NCI-H82 (cell line): ENCODE measurements around the gene ESR2.
"Not testable (repeated sequence)": the region's sequence is repeated elsewhere in the genome, so short reads cannot be mapped to it uniquely, and the experiment has no call there.

ENCODE experiments used
- DNase-seq: peaks from one replicate; lab custom pipeline; 2025; lab: John Stamatoyannopoulos, UW

Gene ESR2

DNA sequence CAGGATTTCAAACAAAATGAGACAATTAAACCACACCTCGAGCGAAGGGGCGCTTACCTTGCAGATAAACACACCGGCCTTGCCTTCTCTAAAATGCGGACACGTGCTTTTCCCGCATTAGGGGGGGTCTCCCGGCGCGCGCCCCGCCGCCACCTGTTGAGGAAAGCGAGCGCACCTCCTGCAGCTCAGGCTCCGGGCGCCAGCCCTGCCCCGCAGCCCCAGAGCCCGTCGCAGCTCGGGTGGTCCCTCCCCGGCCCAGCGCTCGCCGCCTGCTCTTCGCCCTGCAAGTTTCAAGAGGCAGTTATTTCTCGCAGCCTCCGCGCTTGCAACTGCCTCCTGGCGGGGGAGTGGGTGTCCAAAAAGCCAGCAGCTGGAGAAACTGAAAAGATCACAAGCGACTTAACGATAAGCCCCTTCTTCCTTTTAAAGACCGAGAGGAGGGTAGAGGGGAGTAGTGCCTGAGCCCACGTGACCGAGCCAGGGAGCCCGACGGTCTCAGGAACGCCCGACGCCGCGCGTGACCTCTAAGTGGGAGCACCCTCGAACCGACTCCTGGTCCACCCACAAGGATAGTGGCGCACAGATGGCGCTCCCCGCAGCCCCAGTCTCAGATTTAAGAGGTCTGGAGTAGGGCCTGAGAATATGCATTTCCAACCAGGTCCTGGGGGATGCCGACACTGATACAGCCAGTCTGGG, at the start of gene ESR2:
ESR2 (minus strand) TSS at position 396 of the 696 bp plus-strand sequence. CDS start 11,386 bp downstream, outside the sequence.
- DNase-seq, result peak; percentile 87

DNA sequence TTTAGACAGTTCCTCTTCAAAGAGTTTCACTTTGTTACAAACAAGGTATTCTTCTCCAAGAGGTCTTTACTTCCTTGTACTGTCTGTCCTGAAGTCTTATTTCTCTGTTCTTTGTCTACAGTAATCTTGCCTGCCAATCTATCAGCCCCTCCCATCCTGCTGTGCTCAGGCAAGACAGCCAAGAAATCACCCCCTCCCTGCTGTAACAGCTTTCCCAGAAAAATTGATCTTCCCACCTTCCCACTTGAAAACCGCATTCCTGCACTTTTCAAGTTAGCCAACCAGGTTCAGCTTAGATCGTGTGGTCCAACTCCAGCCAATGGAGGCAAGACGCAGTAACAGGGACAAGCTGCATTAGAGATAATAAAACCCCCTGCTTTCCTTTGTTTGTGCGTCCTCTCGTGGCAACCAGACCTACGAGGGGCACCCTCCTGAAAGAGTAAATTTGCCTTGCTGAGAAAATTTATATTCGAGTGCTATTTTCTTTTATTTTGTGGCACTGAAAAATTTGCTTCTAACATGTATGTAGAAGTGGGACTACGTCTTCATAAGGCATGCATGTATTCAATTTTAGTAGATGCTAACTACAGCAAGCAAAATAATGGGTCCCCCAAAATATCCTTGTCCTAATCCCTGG, 46.5 kb upstream of the ESR2 start:
- no peak for DNase-seq

- DNase-seq, result peak; percentile 98
Measured at GRCh38 chr14:64338616-64339316, 44.6 kb upstream of the ESR2 start.

DNA sequence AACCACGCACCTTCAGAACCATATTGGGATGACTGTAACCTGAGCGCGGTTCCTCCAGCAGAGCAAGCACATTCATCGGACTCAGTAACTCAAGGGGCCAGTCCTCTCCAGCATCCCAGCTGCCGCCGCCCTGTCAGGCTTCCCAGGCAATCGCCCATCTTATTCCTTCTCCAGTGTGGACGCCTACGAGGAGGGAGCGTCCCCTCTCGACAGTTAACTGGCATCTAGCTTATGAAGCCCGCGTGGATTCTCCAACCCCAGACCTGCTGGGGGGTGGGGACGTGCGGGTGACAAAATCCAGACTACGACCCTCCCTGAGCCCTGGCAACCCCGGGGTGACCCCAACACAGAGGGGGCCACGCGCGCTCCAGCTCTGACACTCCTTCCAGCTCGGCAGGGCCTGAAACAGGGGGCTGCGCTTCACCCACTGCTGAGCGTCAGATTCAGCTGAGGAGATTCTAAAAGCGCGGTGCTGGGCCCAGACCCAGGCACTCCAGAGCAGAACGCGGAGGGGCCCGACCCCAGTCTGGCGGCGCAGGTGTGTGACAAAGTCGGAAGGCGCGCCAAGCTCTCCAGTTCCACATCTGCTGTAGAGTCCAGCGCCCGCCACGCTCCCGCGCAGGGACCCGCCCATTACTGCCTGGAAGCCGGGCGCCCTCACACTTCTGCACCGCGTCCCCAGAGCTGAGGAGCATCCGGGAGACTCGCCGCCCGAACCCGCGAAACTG, 43.9 kb upstream of the ESR2 start:
- peak; percentile 81 for DNase-seq

DNA sequence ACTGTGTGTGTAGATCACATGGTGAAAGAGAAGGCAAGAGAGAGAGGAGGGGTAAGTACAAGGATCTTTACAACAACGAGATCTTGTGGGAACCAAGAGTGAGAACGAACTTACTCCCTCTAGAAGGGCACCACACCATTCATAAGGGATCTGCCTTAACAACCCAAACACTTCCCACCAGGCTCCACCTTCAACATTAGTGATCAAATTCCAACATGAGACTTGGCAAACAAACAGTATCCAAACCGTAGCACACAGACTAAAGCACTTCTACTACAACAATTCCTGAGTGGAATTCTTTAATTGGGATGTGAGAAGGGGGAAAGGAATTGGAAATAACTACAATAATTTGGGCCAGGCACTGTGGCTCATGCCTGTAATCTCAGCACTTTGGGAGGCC, 35.0 kb upstream of the ESR2 start:
- DNase-seq, result no peak

DNA sequence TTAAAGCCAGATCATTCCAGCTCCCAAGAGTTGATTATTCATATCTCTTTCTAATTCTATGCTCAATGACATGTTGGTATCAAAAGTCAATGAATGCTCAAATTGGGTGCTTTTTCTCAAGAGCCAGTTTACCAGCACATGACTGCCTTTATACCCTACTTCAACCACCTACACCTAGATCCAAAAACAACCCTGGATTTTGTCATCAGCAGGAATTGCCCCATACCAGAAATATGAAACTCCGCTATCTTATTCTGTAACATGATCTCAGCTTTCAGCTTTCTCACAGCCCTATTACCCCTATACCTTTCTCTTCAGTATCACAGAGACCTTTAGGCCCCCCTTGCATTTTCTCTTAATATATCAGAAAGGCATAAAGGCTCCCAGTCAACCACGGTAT, 32.3 kb upstream of the ESR2 start:
- no peak for DNase-seq

DNA sequence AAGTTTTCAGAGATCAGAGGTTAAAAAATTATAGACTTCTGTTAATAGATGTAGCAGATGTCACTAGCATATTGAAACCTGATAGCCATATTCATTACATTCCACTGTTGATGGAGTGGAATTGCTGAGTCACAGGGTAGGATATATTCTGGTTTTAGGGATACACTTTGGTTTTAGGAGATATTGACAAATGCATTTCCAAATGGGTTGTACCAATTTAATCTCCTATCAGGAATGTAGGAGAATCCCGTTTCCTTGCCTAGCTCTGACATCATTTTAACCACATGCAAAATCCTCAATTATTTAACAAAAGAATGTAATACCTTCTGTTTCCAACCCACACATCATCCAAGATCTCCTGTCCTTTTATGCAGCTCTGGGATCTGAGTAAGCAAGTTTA, 30.7 kb upstream of the ESR2 start:
- DNase-seq, result no peak

DNA sequence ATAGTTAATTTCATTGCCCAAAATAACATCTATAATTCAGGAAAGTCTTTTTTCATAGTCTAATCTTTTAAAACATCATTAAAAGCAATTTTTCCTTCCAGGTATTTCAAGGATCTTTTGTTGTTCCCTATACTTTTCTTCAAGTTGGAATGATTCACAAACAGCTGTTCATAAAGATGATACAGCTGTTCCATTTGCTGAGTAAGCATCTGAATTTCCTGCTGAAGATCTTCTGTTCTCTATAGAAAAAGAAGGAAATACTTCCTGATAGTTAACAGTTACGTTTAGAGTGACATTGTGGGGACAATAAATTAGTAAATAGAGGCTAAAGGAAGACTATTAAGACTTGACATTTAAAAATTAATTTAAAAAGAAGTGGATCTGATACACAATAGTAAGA, 30.3 kb upstream of the ESR2 start:
- DNase-seq, result no peak

GRCh38 chr14:64320362-64320761, 26.2 kb upstream of the ESR2 start:
- DNase-seq, result not testable (repeated sequence)

DNA sequence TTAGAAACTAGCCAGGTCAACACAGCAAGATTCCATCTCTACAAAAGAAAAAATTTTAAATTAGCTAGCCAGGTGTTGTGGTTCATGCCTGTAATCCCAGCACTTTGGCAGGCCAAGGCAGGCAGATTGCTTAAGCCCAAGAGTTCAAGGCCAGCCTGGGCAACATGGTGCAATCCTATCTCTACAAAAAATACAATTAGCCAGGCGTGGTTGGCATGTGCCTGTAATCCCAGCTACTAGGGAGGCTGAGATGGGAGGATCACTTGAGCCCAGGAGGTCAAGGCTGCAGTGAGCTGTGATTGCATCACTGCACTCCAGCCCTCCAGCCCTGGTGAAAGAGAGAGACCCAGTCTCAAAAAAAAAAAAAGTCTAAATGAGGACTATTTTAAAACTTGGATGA, 24.5 kb upstream of the ESR2 start:
- not testable (repeated sequence) for DNase-seq

DNA sequence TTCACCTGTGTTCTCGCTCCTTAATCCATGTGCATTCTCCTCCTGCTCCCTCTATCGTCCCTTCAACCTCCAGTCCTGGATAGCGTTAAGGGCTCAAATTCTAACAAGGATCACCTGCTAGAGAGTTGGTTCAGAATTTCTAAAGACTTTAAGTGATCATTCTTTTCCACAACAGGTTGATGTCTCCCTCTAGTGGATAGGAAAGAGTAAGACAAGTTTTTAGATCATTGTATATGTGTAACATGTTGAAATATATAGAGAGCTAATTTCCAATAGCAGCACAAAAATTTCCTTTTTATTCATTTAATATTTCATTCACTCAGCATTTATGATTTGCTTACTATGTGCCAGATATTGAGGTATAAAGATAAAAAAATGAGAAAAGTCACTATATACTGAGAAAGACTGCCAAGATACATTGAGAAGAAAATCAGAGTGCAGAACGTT, 9.3 kb upstream of the ESR2 start:
- peak; percentile 65 for DNase-seq

- DNase-seq, result no peak
Measured at GRCh38 chr14:64298773-64299172, 4.6 kb upstream of the ESR2 start.

DNA sequence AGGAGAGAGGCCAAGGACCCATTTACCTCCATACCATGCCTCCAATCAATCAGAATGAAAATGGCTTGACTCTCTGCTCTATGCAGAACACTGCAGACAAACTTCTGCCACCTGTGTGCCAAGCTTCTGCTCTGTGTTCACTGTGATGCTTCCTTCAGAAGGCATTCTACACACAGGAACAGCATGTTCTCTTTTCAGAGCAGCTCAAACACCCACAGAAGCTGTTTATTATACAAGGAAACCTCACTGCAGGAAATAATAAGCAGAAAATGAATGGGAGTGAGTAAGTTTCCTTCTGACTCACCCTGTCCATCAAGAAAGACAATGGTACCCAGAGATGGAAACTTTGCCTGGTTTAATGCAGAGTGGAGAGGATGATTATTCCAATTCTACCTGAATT, 2.4 kb upstream of the ESR2 start:
- no peak for DNase-seq

GRCh38 chr14:64294672-64295413, 672 bp upstream of the ESR2 start:
- DNase-seq, result peak; percentile 88

GRCh38 chr14:64292197-64292596, 2.0 kb downstream of the ESR2 start:
- no peak for DNase-seq

- no peak for DNase-seq
Measured at GRCh38 chr14:64289571-64289970, 4.6 kb downstream of the ESR2 start.

DNA sequence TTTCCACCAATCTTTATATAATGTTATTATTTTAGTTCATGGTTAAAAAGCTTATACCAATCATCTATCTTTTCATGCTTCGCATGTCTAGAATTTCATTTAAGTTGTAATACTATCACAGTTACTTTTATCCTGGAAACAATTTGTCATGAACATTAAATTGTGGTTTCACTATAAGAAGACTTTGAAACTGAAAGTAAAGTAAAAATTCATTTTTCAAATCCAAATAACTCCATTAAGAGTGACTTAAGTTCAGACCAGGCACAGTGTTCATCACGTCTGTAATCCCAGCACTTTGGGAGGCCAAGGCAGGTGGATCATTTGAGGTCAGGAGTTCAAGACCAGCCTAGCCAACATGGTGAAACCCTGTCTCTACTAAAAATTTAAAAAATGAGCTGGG, 12.4 kb downstream of the ESR2 start:
- DNase-seq, result no peak

DNA sequence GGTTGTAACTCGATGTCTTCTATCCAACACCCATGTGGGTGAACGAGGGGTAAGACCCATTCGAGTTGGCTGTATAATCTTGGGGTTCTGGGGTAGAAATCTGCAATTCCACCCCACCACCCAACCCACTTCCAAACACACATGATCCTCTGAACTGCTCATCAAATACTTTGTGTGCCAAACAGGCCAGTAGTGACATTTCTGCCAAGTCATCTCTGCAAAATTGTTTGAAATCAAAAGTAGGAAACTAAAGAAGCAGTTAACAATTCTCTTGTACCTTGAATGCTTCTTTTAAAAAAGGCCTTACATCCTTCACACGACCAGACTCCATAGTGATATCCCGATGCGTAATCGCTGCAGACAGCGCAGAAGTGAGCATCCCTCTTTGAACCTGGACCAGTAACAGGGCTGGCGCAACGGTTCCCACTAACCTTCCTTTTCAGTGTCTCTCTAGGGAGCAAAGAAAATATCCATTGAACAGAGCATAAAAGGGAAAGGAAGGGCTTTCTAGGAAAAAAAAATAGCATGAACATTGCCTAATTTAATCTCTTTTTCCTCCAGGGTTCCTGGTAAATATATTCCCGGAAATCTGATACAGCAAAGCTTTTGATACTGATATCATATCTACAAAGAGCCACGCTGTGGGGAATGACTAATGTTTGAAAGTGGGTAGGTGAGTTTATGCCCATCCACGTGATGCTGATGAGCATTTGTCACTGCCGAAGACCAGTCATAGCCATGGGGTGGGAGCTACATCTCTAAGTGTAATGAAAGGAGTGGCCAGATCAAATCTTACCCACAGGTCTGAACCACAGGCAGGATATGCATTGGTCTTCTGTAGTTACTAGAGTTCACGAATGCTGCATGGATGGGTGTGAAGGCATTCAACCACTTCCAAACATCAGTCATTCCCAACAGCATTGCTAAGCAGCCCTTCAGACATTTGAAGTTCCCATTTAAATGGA, 14.2 kb downstream of the ESR2 start:
- DNase-seq, result no peak

DNA sequence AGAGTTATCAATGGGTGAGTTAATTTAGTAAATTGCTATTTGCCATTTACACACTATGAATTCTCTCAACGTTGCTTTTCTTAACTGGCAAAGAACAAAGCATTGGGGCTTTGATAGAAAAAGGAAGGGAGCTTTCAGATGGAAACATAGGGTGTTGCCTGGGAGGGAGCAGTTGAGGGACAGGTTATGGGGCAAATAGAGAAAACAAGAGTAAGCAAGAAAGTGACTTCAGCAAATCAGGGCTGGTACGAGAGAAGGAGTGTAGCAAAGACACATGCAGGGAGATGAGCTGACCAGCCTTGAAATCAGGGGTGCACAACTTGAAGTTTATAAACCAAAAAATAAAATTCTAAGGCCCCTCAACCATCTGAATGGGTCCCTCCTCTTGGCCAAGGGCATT, 15.7 kb downstream of the ESR2 start:
- no peak for DNase-seq

DNA sequence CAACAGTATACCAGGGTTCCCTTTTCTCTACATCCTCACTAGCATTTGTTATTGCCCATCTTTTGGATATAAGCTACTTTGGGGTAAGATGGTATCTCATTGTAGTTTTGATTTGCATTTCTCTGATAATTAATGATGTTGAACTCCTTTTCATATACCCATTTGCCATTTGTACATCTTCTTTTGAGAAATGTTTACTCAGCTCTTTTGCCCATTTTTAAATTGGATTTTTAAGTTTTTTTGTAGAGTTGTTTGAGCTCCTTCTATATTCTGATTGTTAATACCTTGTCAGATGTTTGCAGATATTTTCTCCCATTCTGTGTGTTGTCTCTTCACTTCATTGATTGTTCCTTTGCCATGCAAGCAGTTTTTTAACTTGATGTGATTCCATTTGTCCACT, 22.2 kb downstream of the ESR2 start:
- no peak for DNase-seq

DNA sequence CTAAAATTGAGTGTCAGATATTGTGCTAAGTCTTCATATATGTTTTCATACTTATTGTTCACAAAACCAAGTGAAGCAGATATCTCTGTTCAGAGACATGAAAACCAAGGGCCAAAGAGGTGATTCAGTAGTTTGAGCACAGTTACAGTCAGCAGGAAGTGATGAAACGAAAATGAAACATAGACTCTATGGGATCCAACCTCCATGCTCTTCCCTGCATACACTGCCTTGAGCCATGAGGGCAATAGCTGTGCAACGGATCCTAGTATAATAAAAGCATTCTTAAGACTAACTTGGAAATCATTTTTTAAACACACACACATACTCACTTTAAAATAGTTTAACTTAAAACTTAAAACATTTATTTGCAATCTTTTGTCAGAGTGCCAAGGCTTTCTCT, 27.9 kb downstream of the ESR2 start:
- DNase-seq, result no peak
